NCI-H510A treated with DMSO at 0.1 percent for 48 hours (cell line): Measurements from ENCODE around the gene CORO7.

ENCODE experiments used
- DNase-seq: peaks from one replicate; lab custom pipeline; 2025; lab: John Stamatoyannopoulos, UW

The CORO7 gene

DNA sequence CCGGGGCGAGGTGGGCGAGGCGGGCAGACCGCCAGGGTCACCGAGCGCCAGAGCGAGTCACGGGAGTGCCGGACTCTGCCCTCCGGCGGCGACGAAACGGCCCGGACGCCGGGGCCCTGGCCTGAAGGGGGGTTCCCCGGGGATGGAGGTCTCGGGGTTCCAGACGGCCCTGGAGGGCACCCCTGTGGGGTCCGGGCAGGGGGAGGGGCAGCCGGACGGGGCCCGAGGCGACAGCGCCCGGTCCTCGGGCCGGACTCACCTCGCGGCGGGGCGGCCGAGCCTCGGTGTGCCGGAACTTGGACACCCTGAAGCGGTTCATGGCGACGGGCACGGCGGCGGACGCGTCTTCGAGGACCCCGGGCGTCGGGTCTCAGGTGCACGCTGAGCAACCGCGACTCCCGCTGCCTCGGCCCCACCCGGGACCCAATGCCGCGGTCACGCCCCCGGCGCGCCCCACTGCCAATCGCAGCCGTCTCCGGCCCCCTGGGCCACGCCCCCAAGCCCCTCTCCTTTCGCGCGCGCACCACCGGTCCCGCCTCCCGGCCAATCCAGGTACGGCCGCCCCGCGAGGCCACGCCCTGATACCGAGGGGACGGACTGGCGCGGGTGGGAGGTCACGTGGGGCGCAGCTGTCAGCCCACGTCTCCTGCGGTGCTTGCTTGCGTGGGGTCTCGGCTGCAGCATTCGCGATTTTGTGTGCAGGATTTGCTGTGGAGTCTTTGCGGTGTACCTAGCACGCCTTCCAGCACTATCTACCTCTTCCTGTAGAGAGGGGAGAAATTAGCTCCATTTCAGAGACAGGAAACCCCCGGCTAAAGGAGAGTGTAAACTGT, at the start of gene CORO7:
TSS of gene CORO7 (minus strand) at position 397 of the 833 bp plus-strand sequence. CDS start at position 319, 78 bp downstream.
- DNase-seq = peak; percentile 77

GRCh38 chr16:4463522-4464163, 47.2 kb upstream of the CORO7 start:
- DNase-seq = no peak

DNA sequence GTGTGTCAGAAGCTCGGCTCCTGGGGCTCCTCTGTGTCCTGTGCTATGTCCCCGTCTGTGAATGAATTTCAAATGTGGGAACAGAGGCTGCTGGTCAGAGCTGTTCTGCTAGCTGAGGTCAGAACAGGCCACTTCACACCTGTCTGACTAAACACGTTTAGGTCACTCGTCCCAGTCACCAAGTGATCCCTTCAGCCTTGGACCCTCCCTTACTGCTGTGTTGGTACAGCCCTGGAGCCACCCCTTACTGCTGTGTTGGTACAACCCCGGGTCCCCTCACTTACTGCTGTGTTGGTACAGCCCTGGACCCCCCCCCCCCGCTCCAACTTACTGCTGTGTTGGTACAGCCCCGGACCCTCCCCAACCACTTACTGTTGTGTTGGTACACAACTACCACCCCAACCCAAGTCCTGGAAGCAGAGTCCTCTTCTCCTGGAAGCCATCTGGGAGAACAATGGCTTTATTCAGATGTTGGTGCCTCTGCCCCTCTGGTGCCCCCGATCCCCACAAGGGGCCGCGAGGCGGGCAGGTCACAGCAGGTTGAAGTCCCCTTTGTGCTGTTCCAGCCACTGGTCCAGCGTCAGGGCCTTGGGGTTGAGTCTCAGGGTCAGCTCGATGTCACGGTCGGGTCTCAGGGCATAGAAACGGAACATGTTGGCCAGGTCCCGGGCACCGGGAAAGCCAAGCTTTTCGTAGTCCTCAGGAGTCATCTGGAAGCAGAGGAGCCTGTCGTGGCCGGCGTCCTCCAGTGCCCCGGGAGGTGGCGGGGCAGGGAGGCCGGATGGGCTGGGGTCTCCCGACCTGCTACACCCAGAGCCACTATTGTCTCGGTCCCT, 45.1 kb upstream of the CORO7 start:
- no peak for DNase-seq

- DNase-seq = no peak
Observed at GRCh38 chr16:4460936-4461249, 44.5 kb upstream of the CORO7 start.

DNA sequence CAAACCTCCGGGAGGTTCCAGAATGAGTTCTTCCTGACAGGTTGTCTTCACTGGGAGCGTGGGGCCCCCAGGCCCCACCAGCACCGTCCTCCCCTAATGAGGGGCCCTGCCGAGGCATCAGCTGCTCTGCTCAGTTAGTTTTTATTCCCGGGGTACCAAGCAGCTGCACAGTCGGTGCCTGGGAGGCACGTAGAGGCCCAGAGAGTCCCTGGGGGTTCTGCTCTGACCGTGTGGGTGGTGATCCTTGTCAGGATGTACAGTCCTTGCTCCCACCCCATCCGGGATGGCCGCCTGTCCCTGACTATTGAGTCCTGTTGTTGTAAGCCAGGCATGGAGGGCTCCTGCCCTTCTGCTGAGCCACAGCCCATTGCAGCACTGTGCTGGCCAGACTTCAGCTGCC, 39.6 kb upstream of the CORO7 start:
- DNase-seq = no peak

- DNase-seq = no peak
Observed at GRCh38 chr16:4455081-4455480, 38.7 kb upstream of the CORO7 start.

DNA sequence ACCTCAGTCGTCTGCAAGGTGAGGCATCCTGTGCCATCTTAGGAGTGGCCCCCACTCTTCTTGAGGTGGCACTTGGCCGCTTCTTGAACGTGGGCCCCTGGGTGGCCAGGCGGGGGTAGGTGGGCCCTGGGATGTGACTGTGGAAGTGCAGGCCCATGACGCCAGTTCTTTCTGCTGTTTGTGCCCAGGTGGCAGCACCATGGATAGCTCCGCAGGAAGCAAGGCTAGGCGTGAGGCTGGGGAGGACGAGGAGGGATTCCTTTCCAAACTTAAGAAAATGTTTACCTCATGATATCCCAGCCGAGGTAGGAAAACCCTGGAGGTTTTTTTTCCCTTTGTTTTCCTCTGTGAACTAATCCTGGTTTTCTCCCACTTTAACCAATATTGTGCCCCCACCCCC, 38.2 kb upstream of the CORO7 start:
- DNase-seq = no peak

- DNase-seq = no peak
Observed at GRCh38 chr16:4452674-4453073, 36.3 kb upstream of the CORO7 start.

- no peak for DNase-seq
Observed at GRCh38 chr16:4450931-4451519, 34.6 kb upstream of the CORO7 start.

DNA sequence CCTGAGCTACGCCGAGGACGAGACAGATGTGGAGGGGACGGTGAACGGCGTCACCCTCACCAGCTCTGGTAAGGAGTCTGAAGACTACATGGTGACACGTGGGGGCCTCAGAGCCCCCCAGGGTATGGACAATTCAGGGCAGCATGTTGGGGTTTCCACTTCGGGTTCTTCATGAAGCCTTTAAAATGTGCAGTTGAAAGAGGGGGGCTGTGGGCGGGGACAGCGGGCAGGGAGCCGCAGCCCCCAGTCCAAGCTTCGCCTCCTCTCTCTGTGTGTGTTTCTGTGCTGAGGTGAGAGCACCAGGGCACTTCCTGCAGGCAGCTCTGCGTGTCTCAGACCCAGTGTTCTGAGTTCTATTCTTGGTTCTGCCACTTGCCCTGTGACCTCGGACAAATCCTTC, 34.0 kb upstream of the CORO7 start:
- DNase-seq = no peak

- no peak for DNase-seq
Observed at GRCh38 chr16:4443986-4444385, 27.6 kb upstream of the CORO7 start.

DNA sequence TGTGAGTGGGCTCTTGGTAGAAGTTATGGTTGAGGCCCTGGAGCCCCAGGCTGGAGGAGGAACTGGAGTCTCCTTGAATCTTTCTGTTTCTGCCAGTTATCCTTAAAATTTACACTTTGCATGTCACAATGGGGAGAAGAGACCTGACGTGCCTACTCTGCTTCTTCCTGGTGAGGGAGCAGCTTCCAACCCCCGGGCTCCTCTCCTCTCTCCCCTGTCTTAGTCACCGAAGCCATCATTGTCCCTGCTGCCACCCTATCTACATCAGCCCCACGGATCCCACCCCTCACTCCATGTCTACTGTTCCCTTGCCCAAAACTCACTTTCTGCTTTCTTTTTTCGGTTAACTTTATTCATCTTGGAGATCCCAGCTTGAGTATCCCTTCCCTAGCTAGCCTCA, 26.9 kb upstream of the CORO7 start:
- DNase-seq = no peak

DNA sequence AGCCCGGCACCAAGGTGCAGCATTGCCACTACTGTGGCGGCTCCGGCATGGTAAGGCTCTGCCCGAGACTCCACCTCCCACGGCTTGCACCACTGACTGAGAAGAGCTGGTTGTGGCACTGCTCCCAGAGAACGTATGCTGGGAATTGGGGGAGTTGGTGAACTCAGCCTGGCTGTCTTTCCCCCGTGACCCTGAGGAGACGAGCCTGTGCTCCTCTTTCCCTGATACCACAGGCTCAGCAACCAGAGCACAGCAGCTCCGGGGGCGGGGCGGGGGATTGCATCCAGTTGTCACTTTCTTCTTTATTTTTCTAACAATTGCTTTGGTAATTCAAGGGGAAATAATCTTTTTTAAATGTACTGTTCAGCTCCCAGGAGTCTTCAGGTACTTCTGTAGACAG, 26.0 kb upstream of the CORO7 start:
- DNase-seq = no peak

GRCh38 chr16:4437366-4437765, 21.0 kb upstream of the CORO7 start:
- DNase-seq = no peak

DNA sequence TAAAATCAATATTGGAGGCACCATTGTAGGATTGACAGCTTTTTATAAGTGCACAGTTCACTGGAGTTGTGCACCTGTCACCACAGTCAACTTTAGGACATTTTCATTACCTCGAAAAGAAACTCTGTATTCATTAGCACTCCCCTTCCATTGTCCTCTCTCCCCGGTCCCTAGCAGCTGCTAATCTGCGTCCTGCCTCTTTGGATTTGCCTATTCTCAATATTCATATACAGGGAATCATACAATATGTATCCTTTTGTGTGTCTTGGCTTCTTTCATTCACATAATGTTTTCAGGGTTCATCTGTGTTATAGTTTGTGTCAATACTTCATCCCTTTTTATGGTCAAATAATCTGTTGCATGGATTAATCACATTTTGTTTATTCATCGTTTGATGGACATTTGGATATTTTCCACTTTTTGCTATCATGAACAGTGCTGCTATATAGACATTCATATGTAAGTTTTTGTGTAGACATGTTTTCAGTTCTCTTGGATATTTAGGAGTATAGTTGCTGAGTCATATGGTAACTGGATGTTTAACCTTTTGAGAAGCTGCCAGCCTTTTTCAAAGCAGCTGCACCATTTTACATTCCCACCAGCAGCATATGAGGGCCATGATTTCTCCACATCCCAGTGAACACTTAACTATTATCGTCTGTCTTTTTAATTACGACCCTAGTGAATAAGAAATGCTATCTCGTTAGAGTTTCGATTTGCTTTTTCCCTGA, 19.1 kb upstream of the CORO7 start:
- DNase-seq = no peak

DNA sequence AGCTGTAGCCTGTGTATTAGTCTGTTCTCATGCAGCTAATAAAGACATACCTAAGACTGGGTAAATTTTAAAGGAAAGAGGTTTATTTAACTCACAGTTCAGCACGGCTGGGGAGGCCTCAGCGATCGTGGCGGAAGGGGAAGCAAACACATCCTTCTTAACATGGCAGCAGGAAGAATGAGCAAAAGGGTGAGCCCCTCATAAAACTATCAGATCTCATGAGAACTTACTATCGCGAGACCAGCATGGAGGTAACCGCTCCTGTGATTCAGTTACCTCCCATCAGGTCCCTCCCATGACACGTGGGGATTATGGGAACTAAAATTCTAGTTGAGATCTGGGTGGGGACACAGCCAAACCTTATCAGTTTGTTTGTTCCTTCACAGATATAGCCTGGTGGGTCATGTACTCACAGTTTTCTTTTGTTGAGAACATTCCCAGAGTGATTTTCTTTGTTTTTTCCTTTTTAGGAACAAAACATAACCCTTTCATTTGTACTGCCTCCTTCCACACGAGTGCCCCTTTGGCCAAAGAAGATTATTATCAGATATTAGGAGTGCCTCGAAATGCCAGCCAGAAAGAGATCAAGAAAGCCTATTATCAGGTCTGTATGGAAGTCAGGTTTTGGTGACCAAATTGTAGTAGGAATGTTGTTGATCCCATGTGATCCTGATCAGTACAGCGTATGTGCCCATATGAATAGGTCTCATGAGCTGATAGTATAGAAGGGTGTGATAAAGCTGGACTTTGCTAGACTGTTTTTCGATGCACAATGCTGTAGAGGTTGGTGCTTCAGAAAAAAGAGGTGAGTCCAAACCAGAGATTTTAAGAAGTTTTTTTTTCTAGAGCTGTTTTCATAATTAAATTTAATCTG, 17.8 kb upstream of the CORO7 start:
- DNase-seq = no peak

DNA sequence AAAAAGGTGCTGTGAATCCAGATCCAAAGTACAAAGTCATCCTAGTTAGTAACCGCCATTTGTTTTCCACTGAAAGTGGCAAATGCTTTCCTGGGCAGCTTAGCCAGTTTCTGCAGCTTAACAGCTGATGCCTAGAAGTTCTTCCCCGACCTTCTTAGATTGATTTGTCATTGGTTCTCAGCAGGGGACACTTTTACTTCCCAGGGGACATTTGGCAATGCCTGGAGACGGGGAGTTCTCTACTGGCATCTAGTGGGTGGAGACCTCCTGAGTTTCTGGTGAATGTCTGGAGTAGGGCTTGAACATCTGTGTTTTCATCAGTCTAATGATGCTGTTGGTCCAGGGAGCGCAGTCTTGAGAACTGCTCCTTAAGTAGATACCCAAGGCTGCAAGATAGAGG, 16.8 kb upstream of the CORO7 start:
- DNase-seq = no peak

DNA sequence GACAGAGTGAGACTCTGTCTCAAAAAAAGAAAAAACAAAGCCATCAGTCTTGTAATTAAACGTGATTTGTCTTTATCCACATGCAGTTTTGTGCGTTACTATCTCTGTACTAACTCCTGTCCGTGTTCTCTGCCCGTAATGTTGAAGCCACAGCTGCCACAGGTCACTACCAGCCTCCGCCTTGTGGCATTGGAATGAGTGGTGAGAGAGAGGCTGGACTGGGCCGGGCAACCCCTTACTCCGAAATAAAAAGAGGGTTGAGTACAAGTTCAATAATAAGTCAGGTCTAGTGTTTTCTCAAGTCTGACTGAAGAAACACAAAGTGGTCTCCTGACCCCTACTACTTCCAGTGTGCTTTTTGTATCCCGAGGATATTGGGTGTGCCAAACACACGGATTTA, 14.6 kb upstream of the CORO7 start:
- no peak for DNase-seq

DNA sequence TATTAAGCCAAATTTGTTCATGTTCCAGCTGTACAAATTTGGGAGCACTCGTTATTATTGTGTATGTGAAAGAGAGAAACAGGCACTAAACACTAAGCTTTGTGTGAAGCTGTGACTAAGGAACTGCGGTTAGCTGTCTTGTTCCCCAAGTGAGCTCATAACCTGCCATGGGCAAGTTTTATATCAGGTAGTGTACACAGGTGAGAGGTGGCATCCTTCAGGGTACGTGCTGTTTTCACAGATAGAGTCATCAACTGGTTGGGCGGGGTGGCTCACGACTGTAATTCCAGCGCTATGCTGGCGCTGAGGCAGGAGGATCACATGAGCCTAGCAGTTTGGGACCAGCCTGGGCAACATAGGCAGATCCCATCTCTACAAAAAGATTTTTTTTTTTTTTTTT, 12.1 kb upstream of the CORO7 start:
- DNase-seq = no peak

DNA sequence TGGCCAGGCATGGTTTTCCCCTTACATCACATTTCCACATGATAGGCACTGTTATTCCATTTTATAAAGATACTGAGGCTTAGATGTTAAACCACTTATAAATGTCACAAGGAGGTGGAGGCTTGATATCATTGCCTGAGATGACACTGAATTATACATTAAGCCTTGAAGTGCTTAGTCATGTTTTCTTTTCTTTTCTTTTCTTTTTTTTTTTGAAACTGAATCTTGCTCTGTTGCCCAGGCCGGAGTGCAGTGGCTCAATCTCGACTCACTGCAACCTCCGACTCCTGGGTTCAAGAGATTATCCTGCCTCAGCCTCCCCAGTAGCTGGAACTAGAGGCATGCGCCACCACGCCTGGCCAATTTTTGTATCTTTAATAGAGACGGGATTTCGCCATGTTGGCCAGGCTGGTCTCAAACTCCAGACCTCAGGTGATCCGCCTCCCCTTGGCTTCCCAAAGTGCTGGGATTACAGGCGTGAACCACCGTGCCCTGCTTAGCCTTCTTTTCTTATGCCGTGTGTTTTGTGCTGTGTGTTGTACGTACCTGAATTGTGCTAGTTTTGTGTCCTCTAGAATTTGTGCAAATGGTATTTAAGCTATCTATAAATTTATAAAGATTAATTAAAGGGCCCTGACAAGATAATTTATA, 10.5 kb upstream of the CORO7 start:
- no peak for DNase-seq
